Thyroid gland (tissue), 4 donors: Measurements from ENCODE around the gene LSM14B.

ENCODE experiments used
- POLR2A ChIP-seq, 2 donors: fragments of 450-650 bp; IDR thresholded peaks; one replicate each; pipeline ENCODE4 v1.6.1; 2017; ENCODE audit warnings: antibody characterized with exemption in 2 of 2, mild to moderate bottlenecking in 2 of 2, moderate library complexity in 1 of 2
- TF ChIP-seq, protein P1 (sequence below), 6 experiments: fragments of 200-600 bp in 3 of 6; fragments of 450-650 bp in 3 of 6; sonication (generic) in 3 of 6; IDR thresholded peaks; one replicate each; pipeline ENCODE4 v1.5.1; 2016 to 2019; ENCODE audit warnings: antibody characterized with exemption in 6 of 6, mild to moderate bottlenecking in 2 of 6, inconsistent platforms in 1 of 6, moderate library complexity in 1 of 6

DNA sequence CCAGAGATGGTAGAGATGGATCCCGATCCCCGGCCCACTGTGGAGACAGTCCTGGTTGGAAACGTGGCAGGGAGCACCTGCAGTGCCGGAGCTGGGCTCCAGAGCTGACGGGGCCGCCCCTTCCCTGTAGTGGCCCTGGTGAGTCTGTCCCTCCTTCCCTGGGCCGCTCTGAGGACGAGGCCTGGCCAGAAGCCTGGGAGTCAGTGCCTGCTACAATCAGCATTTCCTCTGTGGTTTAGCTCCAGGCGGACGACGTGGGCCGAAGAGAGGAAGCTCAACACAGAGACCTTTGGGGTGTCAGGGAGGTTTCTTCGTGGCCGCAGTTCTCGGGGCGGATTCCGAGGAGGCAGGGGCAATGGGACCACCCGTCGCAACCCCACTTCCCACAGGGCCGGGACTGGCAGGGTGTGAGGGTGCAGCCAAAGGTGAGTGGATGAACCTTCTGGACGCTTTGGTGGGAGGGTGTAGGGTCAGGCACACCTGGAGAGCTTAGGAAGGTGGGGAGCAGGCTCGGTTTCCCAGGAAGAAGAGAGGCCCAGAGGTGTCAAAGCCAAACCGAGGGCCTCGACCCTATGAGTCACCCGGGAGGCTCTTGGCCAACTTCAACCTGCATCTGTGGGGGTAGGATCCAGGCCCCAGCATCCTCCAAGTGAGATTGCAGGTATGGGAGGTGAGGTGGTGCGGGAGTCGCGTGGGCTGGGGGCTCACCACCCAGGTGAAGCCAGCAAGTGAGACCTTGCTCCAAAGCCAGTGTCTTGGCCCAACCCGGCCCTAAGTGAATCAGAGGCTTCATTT, 11.0 kb downstream of the LSM14B start:
- no peak for TF ChIP-seq POLR2A (IDR thresholded peaks at IDR 0.05)
- TF ChIP-seq, protein P1, sequence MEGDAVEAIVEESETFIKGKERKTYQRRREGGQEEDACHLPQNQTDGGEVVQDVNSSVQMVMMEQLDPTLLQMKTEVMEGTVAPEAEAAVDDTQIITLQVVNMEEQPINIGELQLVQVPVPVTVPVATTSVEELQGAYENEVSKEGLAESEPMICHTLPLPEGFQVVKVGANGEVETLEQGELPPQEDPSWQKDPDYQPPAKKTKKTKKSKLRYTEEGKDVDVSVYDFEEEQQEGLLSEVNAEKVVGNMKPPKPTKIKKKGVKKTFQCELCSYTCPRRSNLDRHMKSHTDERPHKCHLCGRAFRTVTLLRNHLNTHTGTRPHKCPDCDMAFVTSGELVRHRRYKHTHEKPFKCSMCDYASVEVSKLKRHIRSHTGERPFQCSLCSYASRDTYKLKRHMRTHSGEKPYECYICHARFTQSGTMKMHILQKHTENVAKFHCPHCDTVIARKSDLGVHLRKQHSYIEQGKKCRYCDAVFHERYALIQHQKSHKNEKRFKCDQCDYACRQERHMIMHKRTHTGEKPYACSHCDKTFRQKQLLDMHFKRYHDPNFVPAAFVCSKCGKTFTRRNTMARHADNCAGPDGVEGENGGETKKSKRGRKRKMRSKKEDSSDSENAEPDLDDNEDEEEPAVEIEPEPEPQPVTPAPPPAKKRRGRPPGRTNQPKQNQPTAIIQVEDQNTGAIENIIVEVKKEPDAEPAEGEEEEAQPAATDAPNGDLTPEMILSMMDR (IDR thresholded peaks at IDR 0.05), result no peak
